ENCODE data around the gene OR2M4. TPM values are rescaled to one million over a fixed set of nuclear protein-coding genes. Genes with fewer than 3 reads are reported as not detected.
"Not testable (repeated sequence)": the region's sequence is repeated elsewhere in the genome, so short reads cannot be mapped to it uniquely, and the experiment has no call there.

OR2M4 gene
- total RNA-seq, 2 experiments from 2014 or later, result not detected

DNA sequence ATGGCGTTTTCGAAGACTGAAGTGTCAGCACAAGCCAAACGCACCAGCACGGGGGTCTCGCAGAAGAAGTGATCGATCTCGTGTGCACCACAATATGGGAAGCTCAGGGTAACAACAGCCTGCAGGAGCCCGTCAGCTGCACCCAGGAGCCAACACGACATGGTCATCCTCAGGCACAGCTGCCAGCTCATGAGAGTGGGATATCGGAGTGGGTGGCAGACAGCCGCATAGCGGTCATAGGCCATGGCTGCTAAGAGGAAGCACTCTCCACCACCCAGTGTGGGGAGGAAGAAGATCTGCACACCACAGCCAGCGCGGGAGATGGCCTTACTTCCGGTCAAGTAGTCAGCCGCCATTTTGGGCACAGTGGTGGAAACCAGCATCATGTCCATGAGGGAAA lies 42.0 kb downstream of the OR2M4 start:
- H3K27me3 Mint-ChIP-seq (ENCODE audit: low read depth); H3K36me3 Mint-ChIP-seq (ENCODE audit: low read depth); intact Hi-C loops (cut with micrococcal nuclease); H3K27ac Mint-ChIP-seq; H3K9me3 Mint-ChIP-seq; H3K4me3 Mint-ChIP-seq; H3K4me1 Mint-ChIP-seq (ENCODE audit: low read depth); CTCF ChIA-PET; DNase-seq: not testable (repeated sequence)

DNA sequence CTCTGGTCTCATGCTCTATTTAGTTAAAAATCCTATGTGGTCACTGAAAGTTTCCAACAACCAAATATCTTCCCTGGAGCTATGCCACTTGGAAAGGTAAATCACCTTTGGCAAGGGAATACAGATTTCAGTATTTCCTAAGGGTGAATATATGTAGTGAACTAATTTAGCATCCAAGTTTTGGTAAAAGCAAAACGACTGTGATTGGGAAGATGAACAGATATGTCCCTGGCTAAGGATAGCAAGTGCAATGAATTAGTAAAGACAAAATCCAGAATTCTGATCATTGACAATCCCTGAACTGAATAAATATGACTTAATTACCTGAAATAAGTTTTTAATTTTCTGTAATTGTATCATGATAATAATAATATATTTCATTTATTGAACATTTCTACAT lies 46.7 kb downstream of the OR2M4 start, which contains the start of gene OR2T33:
Gene OR2T33 (minus strand): TSS at position 101 of the 400 bp plus-strand sequence. CDS start 4,162 bp downstream, outside the sequence.
- Mint-ChIP-seq H3K36me3 (ENCODE audit: low read depth) (no peaks in the 10 kb centered on the region), H3K27me3 (ENCODE audit: low read depth) (no peaks in the 10 kb centered on the region), H3K4me1 (ENCODE audit: low read depth) (no peaks in the 10 kb centered on the region), H3K9me3 (no peaks in the 10 kb centered on the region), H3K27ac (no peak within 1 kb of the TSS), H3K4me3 (no peak within 1 kb of the TSS)
- intact Hi-C loops (cut with micrococcal nuclease), result no loop called here
- CTCF ChIA-PET, result no interaction called here
- DNase-seq, result no peak

DNA sequence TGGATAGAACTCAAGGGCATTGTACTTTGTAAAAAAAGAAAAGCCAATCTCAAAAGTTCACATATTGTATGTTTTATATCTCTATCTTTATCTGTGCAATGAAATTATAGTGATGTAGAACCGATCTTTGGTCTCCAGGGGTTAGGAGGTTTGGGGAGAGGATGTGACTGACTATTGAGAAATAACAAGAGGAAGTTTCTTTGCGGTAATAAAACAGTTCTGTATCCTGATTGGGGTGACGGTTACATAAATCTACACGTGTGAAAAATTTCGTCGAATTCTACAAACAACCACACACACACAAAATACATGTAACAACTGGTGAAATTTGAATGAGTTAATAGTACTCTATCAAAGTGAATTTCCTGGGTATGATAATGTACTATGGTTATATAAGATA lies 57.2 kb downstream of the OR2M4 start:
- H3K27me3 Mint-ChIP-seq (ENCODE audit: low read depth), result peaks cover 9% of the 10 kb centered on the region
- H3K9me3 Mint-ChIP-seq, result no peaks in the 10 kb centered on the region
- H3K27ac Mint-ChIP-seq, result no peak overlapping the region
- CTCF ChIA-PET, result no interaction called here
- intact Hi-C loops (cut with micrococcal nuclease), result no loop called here
- H3K4me3 Mint-ChIP-seq, result no peak overlapping the region
- no peaks in the 10 kb centered on the region for H3K36me3 Mint-ChIP-seq (ENCODE audit: low read depth)
- H3K4me1 Mint-ChIP-seq (ENCODE audit: low read depth), result no peaks in the 10 kb centered on the region
- DNase-seq, result no peak

Other genes with a start within 250 kb of the OR2M4 start
- not detected for gene OR2L5, start 217.8 kb upstream of the OR2M4 start, total RNA-seq
- not detected for gene OR2L2, start 201.3 kb upstream of the OR2M4 start, total RNA-seq
- gene OR2L3, start 184.6 kb upstream of the OR2M4 start, total RNA-seq, result not detected
- not detected for gene OR2L13, start 136.2 kb upstream of the OR2M4 start, total RNA-seq
- gene OR2M5, start 86.3 kb upstream of the OR2M4 start, total RNA-seq, result not detected
- not detected for gene OR2M2, start 56.6 kb upstream of the OR2M4 start, total RNA-seq
- not detected for gene OR2M3, start 34.2 kb upstream of the OR2M4 start, total RNA-seq
- not detected for gene OR2T33, start 46.6 kb downstream of the OR2M4 start, total RNA-seq
- gene OR2T12, start 72.0 kb downstream of the OR2M4 start, total RNA-seq, result not detected
- gene OR2M7, start 93.2 kb downstream of the OR2M4 start, total RNA-seq, result not detected
- not detected for gene OR14C36, start 117.4 kb downstream of the OR2M4 start, total RNA-seq
- gene OR2T4, start 130.2 kb downstream of the OR2M4 start, total RNA-seq, result not detected
- gene OR2T6, start 144.3 kb downstream of the OR2M4 start, total RNA-seq, result not detected
- gene OR2T1, start 171.6 kb downstream of the OR2M4 start, total RNA-seq, result not detected
- not detected for gene OR2T2, start 214.2 kb downstream of the OR2M4 start, total RNA-seq
- not detected for gene OR2T3, start 241.9 kb downstream of the OR2M4 start, total RNA-seq

Data from activated naive CD4-positive, alpha-beta T cell treated with anti-CD3 and anti-CD28 coated beads for 36 hours (primary cell).